Measurements from ENCODE around the gene PHOX2B.

The PHOX2B gene

DNA sequence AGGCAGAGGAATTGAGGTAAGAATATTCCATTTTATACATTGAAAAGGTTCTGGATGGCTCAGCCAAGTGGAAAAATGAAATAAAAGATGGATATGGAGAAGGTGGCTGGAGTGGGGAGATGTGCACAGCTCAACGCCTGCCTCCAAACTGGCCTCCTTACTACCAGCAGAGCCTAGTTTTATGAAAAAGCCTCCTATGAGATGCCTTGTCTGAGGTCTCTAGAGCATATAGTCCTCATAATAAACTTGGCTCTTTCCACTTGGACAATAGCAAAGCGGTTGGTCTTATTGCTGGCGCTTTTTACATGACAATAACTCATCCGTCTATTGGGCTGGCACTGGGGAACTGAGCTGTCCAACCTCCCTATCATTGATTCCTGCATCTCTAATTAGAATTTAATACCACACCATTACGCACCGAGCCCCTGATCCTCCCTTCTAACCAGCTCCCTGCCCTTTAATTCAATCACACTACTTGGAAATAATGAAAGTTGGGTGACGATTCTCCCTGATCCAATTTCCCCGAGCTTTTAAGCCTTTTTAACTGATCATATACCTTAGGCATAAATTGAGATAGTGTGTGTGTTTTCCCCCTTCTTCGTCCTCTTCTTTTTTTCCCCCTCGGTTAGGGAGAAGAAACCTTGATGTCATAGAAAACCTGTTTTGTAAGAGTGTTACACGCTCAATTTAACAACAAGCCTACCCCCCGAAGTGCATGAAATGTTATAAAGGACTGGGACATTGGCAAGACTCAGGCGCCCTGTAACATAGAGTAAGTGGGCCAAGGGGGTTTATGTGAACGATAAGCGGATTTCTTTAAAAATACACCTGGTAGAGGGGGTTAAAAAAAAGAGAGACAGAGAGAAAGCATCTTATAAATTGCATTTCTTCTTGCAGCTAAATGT is at the start of gene PHOX2B:
PHOX2B (minus strand) TSS at position 155 of the 905 bp plus-strand sequence; CDS start at position 40, 115 bp downstream.
- DNase-seq = no peak

GRCh38 chr4:41797260-41797659 is 48.7 kb upstream of the PHOX2B start:
- no peak for DNase-seq

- DNase-seq = no peak
Measured at GRCh38 chr4:41796545-41797210, 48.2 kb upstream of the PHOX2B start.

GRCh38 chr4:41795796-41796385 is 47.4 kb upstream of the PHOX2B start:
- DNase-seq = no peak

GRCh38 chr4:41792166-41792565 is 43.6 kb upstream of the PHOX2B start:
- DNase-seq = no peak

- DNase-seq = no peak
Measured at GRCh38 chr4:41791557-41791956, 43.0 kb upstream of the PHOX2B start.

DNA sequence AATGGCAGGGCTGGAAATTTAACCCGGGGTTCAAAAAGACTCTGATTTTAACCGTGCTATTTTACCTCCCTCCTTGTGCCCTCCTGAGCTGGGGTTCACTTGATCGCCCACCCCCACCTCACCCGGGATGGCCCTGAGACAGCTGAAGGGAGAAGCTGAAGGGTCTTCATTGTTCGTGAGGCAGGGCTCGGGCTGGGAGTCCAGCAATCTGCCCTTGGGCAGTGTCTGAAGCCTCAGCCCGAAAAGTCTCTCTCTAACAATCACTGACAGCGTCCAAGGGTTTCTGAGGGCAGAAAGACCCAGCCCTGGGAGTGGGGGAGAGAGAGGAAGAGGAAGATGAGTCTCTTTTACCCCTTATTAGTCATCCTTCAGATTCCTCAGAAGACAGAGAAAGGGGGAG is 39.4 kb upstream of the PHOX2B start:
- DNase-seq = no peak

DNA sequence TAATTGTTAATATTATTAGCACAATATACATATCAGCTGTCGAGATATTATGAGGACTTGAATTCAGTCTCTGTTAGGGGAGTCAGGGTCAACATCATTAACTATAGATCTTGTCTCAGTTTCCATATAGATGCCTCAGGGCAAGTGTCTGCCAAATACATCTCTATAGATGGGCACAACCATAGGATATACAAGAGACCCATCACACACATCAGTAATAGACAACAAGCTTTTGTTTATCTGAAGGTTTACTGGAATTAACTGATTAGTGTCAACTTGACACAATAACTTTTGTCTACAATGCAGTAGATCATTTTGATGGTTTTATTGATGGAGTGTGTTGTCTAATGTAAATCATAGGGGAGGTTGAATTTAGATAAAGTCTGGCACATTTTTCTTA is 37.1 kb upstream of the PHOX2B start:
- no peak for DNase-seq

- no peak for DNase-seq
Measured at GRCh38 chr4:41784191-41784979, 35.9 kb upstream of the PHOX2B start.

- DNase-seq = no peak
Measured at GRCh38 chr4:41776466-41776865, 27.9 kb upstream of the PHOX2B start.

DNA sequence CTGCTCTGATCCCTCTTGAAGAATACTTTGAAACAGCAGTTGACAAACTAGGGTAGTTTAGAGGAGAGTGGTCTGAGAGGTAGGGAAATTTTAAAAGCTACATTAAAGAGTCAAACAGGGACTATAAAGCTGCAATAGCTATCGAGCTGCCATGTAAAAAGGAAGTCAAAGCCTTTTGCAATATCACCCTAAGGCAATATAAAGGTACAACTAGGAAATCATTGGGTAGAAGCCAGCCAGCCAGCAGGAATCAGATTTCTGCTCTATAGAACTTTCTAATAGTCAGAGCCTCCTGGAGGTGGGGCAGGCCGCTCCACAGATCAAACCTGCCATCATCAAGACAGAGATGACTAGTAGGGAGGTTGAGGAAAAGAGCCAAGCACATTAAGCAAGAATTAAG is 15.2 kb upstream of the PHOX2B start:
- no peak for DNase-seq

DNA sequence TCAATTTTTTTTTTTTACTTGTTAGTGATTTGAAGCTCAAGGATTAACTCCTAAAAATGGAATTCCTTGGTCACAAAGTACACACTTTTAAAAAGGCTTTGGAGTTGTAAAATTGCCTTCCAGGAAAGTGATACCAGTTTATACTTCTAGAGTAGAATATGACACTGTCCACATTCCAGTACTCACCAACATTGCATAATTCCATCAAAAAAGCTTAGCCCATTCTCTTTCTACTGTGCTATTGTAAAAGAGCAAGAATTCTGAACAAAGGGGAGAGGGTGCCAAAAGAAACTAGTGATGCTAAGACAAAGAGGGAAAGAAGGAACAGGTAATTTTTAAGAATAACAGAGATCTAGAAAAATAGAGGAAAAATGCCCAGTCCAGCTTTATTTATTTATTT is 10.4 kb upstream of the PHOX2B start:
- DNase-seq = no peak

DNA sequence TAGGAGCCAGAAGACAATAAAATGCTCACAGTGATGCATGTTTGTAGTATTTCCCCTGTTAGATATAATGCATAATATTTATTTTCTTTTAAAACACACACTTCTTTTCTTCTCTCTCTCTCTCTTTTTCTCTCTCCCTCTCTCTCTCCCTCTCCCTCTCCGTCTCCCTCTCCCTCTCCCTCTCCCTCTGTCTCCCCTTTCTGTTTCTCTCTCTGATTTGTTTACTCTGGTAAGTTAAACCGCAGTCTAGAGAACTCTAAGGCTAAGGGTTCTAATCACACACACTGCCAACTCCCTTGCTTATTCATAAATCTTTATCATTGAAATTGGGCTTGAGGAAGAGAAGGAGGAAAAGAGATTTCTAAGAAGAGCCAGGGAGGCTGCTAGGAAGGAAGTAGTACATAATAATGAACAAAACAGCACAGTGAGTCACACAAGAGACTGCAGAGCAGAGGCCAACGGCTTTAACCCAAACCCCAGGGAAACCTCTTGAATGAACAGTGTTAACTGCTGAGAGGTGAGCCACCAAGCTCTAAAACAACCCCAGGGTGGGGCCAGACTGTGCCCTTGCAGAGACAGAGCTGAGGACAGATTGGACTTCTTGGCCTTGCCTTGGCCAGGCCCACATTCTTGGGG is 9.1 kb upstream of the PHOX2B start:
- DNase-seq = no peak

DNA sequence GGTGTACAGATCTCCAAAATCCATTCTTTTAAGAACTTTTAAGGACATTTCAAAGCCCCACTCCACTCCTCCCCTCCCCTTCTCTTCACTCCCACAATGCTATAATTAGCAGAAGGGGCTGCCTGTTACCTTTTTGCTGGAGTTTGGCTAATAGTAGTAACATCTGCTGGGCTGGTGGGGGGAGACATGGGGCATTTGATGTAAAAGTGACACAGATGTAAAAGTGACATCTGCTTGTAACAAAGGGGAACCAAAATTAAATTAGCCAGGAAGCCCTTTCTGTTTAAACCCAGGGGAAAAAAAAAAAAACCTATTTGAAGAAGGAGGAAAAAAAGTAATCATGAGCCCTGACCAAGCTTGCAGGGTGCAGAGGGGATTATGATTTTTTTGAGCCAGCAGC is 5.4 kb upstream of the PHOX2B start:
- no peak for DNase-seq

GRCh38 chr4:41752081-41752836 is 3.7 kb upstream of the PHOX2B start:
- no peak for DNase-seq

DNA sequence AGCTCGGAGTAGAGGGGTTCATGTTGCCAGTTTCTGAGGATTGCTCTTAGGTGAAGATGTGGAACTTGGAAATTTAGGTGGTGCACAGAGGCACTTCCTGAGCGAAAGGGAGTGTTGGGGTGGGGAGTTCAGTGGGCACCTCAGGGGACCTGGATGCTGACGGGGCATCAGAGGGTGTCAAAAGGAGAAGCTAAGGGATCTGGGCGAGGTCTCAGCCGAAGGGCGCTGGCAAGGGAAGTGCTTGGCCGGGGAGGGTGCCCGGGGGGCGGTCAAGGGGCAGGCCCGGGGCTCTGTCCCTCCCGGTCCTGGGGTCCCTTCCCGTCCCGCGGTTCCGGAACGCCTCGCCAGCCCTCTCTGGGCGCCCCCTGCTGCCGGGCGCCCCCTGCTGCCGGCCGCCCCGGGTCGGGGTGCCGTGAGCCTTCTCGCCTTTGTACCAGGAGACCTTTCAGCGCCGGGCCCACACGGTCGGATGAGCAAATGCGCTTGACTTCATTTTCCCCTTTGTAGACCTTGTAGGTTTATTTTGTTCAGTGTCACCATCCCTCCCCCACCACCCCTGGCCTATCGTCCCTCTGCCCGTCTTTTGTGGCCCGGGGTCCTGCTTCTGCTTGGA is 3.0 kb upstream of the PHOX2B start:
- no peak for DNase-seq

DNA sequence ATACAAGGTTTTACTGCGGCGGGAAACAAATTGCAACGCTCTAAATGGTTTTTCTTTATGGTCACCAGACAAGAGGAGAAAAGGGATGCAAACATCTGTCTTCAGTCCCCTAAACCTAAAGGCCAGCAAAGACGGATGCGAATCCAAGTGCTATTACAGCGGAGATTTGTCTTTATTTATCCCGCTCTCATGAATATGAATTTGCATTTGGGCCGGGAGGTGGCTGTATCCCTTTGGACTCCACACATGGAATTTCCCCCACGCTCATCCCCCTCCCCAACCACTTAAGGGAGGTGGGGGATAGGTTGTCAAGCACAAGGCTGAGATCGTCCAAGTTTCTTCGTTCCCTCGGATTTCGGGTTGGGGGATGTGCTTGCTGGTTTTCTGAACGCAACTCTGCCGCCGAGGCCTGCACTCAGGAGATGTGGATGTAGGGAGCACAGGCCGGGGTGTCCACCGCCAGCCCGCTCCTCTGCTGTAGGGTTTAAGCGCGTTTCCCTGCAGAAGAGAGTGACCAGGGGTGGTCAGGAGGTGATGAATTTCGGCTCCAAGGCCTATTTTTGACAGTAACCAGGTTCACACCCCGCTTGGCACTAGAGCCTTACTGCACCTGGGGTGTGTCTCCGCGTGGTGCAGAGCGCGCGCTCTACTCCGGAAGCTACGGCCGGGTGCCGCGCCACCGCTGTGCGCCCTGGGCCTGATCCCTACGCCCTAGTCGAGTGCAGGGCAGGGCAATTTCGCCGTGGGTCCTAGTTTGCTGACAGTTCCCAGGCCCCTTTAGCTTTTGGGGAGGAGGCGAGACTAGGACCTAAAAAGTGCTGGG is 2.3 kb upstream of the PHOX2B start:
- DNase-seq = no peak

DNA sequence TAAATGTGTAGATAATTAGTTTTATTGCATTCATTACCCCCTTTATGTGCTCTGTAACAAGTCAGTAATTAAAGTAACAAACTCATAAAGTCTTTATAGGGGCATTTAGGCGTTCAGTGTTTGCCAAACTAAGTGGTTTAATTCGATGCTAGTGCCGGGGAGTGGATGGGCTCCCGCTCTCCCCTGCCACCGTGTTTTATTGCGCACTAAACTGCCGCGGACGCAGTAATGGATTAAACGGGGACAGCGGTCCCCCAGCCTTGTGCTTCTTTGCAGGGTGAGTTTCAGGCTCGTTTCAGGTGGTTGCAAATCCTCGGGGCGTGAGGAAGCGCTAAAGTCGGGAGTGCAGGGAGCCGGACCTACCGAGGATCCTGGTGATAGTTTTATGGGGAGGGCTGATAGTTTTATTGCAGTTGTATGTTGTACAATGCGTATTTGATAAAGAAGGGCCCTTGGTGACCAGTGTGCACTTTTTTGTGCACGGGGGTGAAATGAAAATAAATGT is 1.6 kb upstream of the PHOX2B start:
- DNase-seq = no peak

DNA sequence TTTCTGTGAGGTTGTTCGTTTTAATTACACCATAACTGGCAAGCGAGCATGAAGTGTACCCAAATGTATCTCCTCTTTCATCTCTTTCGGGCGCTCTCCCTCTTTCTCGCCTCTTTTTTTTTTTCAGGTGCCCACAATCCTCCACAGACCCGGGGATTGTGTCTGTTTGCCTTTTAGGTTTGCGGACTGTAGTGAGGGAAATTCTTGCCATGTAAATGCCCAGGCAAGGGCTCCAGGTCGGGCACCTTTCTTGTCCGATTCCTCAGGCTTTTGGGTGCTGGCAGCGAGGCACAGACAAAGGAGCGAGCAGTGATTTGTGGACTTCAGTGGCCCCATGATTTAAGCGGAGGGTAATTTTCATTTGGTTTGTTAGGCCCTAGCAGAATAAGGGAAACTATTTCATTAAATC is 1.1 kb upstream of the PHOX2B start:
- no peak for DNase-seq

- no peak for DNase-seq
Measured at GRCh38 chr4:41748074-41748570, 403 bp downstream of the PHOX2B start.
